GM21381 (cell line): ENCODE measurements around the gene NR0B2.
"Not testable (repeated sequence)": the region's sequence is repeated elsewhere in the genome, so short reads cannot be mapped to it uniquely, and the experiment has no call there.

ENCODE experiments used
- ATAC-seq: cut with Tn5 transposase; IDR thresholded peaks from one replicate; pipeline ENCODE4 v1.9.1; 2021; ENCODE audit warnings: mild to moderate bottlenecking, moderate library complexity; ENCODE audit not compliant: unreplicated experiment

NR0B2 gene

GRCh38 chr1:26894263-26894662, 19.5 kb downstream of the NR0B2 start:
- no peak for ATAC-seq

DNA sequence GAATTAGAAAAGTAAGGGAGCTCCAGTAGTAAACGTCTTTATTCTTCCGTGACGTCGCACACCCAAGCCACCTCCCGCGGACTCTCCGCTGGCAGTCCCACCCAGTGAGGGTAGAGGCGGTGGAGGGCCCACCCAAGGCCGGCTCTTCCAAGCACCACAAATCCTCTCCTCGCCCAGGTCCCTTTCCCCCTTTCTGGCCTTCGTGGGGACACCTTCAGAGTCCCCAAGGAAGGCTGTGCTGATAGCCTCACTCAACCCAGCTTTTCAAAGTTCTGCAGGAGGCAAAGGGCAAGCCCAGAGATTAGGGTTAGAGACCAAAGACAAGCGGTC, 23.3 kb downstream of the NR0B2 start:
- ATAC-seq = peak; percentile 21

DNA sequence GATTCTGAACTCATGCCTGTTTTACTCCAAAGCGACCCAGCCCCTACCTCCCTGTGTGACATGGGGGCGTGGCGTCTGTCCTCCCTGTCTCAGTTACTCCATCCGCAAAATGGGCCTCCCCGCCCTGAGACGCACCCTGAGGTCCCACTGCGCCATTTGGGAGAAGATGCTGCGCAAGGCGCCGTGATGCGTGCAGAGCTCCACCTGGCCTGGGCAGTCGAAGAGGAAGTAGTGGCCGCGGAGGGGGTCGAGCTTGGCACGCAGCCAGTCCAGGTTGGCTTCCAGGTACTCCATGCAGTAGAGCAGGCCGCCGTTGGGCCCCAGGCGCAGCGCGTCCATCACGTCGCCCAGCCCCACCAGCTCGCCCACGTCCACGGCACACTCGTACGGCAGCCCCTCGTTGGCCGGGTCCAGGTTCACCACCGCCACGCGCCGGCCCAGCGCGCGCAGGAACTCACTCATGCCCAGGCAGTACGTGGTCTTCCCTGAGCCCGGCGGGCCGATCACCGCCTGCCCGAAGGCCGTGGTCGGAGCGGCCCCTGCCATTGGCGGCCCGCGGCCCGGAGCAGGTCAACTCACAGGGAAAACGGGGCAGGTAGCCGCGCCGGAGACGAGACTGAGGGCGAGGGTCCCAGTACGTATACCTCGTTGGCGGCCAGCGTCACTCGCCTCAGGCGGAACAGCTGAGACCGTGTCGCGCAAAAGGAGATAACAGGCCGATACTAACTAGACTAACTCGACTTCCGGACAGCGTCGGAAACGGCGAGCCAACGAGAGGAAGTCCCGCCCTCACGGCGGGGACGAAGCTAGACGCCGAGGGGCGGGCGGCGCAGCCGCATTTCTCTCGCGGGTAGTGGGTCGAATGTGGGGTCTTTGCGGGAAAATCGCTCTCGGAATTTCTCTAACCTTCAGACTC, 24.0 kb downstream of the NR0B2 start, which contains the start of gene GPN2:
Gene GPN2, minus strand, starts transcription at position 733 of the 916 bp plus-strand sequence. Its CDS starts 187 bp downstream, at position 546.
- peak; percentile 85 for ATAC-seq

DNA sequence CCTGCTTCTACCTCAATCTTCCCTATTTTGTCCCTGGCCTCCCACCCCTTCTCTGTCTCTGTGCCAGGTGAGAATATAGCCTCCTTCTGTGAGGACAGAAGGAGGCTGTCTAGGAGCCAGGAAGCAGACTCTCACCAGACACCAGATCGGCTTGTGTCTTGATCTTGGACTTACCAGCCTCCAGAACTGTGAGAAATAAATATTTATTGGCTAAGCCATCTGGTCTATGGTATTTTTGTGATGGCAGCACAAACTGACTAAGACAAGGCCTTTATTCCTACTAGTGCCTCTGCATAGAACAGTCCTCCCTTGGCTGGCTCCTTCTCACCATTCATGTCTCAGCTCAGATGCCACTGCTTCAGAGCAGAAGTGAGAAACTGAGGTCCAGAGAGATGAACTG, 25.5 kb downstream of the NR0B2 start:
- no peak for ATAC-seq

DNA sequence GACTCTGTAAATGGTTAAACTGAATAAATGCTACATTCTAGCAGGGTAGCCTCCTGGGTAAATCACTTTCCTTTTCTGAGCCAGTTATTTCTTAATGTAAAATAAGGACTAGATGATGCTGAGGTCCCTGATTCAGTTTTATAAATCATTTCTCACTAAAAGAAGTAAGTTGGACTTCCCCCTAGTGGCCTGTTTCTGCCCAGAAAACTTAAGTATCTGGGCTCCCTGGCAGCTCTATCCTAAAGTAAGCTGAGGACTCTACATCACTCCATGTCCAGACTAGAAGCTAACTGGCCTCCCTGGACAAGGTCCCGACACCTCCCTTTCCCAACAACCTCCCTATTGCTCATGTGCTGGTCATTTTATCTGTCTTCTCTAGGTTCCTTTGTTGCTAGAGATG, 26.6 kb downstream of the NR0B2 start:
- ATAC-seq = no peak

- ATAC-seq = no peak
Observed at GRCh38 chr1:26882696-26883463, 30.9 kb downstream of the NR0B2 start.

DNA sequence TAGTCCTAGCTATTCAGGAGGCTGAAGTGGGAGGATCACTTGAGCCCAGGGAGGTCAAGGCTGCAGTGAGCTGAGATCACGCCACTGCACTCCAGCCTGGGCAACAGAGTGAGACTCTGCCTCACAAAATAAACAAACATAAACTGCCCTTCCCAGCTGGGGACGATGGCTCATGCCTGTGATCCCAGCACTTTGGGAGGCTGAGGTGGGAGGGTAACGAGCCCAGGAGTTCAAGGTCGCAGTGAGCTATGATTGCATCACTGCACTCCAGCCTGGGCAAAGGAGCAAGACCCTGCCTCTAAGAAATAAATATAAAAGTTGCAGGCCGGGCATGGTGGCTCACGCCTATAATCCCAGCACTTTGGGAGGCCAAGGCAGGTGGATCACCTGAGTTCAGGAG, 32.2 kb downstream of the NR0B2 start:
- not testable (repeated sequence) for ATAC-seq

- no peak for ATAC-seq
Observed at GRCh38 chr1:26879793-26880192, 34.0 kb downstream of the NR0B2 start.

DNA sequence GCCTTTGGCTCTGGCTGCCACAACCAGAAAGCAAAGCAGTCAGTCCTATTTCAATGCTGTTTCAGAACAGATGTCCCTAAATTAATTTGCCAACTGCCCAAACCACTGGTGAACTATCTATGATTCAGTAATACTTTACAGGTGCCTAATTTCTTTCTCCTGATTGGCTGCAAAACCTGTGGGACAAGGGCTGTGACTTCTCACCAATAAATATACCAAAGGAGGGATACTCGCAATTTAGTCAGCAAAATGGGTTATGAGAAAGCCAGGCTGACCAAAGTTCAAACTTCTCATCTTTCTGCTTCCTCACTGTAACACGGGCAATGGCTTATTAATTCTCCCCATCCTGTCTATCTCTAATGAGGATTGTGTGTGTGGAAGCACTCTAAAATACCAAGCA, 36.4 kb downstream of the NR0B2 start:
- ATAC-seq = no peak

DNA sequence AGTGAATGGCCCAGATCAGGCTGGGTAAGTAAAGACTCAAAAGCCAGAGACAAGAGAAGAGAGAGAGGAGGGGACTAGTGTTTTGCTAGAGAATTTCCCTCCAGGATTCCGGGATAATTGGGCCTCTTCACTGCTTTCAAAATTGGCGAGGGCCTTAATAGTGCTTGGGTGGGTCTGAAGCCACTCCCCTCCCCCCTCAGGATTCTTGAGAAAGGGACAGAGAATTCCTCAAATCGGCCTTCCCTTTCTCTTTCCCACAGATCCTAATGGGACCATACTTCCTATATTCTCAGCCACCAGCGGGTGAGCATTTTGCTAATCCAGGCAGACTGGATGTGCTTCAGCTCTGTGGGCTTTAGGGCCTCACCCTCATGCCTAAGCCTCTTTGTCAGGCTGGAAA, 38.9 kb downstream of the NR0B2 start:
- ATAC-seq = no peak

DNA sequence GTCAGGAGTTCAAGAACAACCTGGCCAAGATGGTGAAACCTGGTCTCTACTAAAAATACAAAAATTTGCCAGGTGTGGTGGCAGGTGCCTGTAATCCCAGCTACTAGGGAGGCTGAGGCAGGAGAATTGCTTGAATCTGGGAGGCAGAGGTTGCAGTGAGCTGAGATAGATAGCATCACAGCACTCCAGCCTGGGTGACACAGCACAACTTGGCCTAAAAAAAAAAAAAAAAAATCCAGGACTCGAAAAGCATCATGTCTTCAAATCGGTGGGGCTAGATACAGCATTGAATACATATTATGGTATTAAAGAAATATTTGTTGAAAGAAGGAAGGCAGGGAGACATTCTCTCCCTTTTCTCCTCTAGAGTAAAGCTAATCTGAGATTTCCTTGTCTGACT, 40.7 kb downstream of the NR0B2 start:
- ATAC-seq = not testable (repeated sequence)

- ATAC-seq = peak; percentile 91
Observed at GRCh38 chr1:26864610-26865480, 48.9 kb downstream of the NR0B2 start.

DNA sequence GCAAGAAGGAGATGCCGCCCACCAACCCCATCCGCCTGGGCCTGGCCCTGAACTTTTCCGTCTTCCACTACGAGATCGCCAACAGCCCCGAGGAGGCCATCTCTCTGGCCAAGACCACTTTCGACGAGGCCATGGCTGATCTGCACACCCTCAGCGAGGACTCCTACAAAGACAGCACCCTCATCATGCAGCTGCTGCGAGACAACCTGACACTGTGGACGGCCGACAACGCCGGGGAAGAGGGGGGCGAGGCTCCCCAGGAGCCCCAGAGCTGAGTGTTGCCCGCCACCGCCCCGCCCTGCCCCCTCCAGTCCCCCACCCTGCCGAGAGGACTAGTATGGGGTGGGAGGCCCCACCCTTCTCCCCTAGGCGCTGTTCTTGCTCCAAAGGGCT, 50.1 kb downstream of the NR0B2 start:
- no peak for ATAC-seq

DNA sequence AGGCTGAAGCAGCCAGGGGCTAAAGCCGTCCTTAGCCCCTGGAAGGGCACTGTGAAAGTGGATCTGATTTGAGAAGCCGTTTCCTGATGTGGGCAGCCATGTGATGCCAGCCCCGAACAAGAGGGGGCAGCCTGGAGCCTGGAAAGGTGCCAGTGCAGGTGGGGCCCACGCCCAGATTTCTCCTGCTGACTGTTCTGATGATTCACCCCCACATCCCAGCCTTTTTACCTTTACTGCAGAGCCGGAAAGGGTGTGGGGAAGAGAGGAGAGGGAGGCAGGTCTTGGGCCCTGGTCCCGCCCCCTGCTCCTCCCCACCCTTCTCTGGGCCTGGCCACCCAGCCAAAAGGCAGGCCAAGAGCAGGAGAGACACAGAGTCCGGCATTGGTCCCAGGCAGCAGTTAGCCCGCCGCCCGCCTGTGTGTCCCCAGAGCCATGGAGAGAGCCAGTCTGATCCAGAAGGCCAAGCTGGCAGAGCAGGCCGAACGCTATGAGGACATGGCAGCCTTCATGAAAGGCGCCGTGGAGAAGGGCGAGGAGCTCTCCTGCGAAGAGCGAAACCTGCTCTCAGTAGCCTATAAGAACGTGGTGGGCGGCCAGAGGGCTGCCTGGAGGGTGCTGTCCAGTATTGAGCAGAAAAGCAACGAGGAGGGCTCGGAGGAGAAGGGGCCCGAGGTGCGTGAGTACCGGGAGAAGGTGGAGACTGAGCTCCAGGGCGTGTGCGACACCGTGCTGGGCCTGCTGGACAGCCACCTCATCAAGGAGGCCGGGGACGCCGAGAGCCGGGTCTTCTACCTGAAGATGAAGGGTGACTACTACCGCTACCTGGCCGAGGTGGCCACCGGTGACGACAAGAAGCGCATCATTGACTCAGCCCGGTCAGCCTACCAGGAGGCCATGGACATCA, 50.7 kb downstream of the NR0B2 start, which contains the start of gene SFN:
Gene SFN, plus strand, starts transcription at position 369 of the 904 bp plus-strand sequence. Its CDS starts 64 bp downstream, at position 433.
- no peak for ATAC-seq

DNA sequence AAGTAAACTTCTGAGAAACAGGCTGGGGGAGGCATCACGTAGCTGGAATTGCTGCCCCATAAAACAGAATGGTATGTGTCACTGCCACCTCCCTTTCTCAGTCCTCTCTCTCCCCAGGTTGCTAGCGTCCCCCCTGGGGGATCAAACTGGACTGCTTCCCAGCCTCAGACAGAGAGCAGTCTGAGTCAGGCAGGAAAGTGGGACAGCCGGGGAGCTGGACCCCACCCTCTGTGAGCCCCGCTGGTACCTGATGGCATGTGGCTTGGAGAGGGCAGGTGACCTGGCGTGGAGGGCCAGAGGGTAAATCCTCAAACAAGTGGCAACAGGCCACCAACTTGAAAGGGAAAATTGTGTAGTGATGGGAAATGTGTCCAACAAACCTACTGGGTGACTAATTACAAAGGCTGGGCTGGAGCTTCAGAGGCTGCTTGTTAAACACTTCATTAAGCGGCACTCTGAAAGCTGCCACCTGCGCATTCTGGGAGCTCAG, 51.8 kb downstream of the NR0B2 start:
- ATAC-seq = no peak
